Hematopoietic multipotent progenitor cell treated with erythropoietin and hydrocortisone succinate and interleukin-3 and kit ligand, for 6 days (in vitro differentiated cells): Measurements from ENCODE around the gene DAPK2.
A peak's percentile ranks its signal among the peaks of the same experiment; 100 is the strongest.
"Not testable (repeated sequence)": the region's sequence is repeated elsewhere in the genome, so short reads cannot be mapped to it uniquely, and the experiment has no call there.

Experiments
- DNase-seq: peaks from one replicate; pipeline ENCODE4 v3.0.0-alpha.2; 2015

Gene DAPK2

GRCh38 chr15:64046421-64047153 lies at the start of gene DAPK2:
Gene DAPK2, minus strand, starts transcription at chr15:64046485. Its CDS starts 6,224 bp downstream, at chr15:64040261.
- peak; percentile 83 for DNase-seq

GRCh38 chr15:64095431-64095794 lies 49.1 kb upstream of the DAPK2 start:
- DNase-seq = no peak

GRCh38 chr15:64093627-64094417 lies 47.5 kb upstream of the DAPK2 start, which contains the start of gene CIAO2A:
Gene CIAO2A, minus strand, starts transcription at chr15:64093838. Its CDS starts 70 bp downstream, at chr15:64093768.
- DNase-seq = peak; percentile 100

- DNase-seq = peak; percentile 82
These were observed 46.8 kb upstream of the DAPK2 start for GRCh38 chr15:64092864-64093626.

GRCh38 chr15:64092075-64092820 lies 46.0 kb upstream of the DAPK2 start:
- peak; percentile 36 for DNase-seq

GRCh38 chr15:64090527-64090926 lies 44.2 kb upstream of the DAPK2 start:
- peak; percentile 35 for DNase-seq

GRCh38 chr15:64089543-64090280 lies 43.4 kb upstream of the DAPK2 start:
- DNase-seq = peak; percentile 30

GRCh38 chr15:64082757-64083156 lies 36.5 kb upstream of the DAPK2 start:
- no peak for DNase-seq

GRCh38 chr15:64073496-64073895 lies 27.2 kb upstream of the DAPK2 start:
- DNase-seq = not testable (repeated sequence)

- no peak for DNase-seq
These were observed 26.5 kb upstream of the DAPK2 start for GRCh38 chr15:64072812-64073211.

- DNase-seq = no peak
These were observed 25.9 kb upstream of the DAPK2 start for GRCh38 chr15:64071931-64072765.

GRCh38 chr15:64070965-64071851 lies 24.9 kb upstream of the DAPK2 start:
- no peak for DNase-seq

- no peak for DNase-seq
These were observed 23.8 kb upstream of the DAPK2 start for GRCh38 chr15:64070106-64070505.

- DNase-seq = no peak
These were observed 21.8 kb upstream of the DAPK2 start for GRCh38 chr15:64068133-64068532.

GRCh38 chr15:64067564-64068030 lies 21.3 kb upstream of the DAPK2 start:
- DNase-seq = peak; percentile 88

- DNase-seq = no peak
These were observed 20.2 kb upstream of the DAPK2 start for GRCh38 chr15:64066451-64066850.

- DNase-seq = no peak
These were observed 14.4 kb upstream of the DAPK2 start for GRCh38 chr15:64060716-64061115.

- DNase-seq = peak; percentile 61
These were observed 12.8 kb upstream of the DAPK2 start for GRCh38 chr15:64059104-64059503.

GRCh38 chr15:64058279-64058678 lies 12.0 kb upstream of the DAPK2 start:
- DNase-seq = no peak

GRCh38 chr15:64053674-64054073 lies 7.4 kb upstream of the DAPK2 start:
- DNase-seq = not testable (repeated sequence)
